WERI-Rb-1 (cell line): ENCODE results near the gene RGS16.

Experiments
- DNase-seq: peaks from one replicate; pipeline ENCODE4 v3.0.0-alpha.2; 2020
- H3K27ac ChIP-seq: fragments of 250-450 bp; sonication (Bioruptor Pico); 2 replicates; pipeline ENCODE4 v1.5.1; 2020; ENCODE audit warnings: mild to moderate bottlenecking, moderate library complexity
- H3K27me3 ChIP-seq: fragments of 250-450 bp; sonication (Bioruptor Pico); 2 replicates; pipeline ENCODE4 v1.5.1; 2021; ENCODE audit warnings: mild to moderate bottlenecking, low read depth, moderate library complexity; ENCODE audit not compliant: insufficient read depth, severe bottlenecking
- H3K36me3 ChIP-seq: fragments of 250-450 bp; sonication (Bioruptor Pico); 2 replicates; pipeline ENCODE4 v1.5.1; 2020; ENCODE audit warnings: mild to moderate bottlenecking, moderate library complexity
- H3K4me3 ChIP-seq: 2 replicates; pipeline ENCODE4 v1.5.1; 2011; ENCODE audit warnings: low read depth, mild to moderate bottlenecking, control low read depth, low read length
- H3K9me3 ChIP-seq: fragments of 250-450 bp; sonication (Bioruptor Pico); 2 replicates; pipeline ENCODE4 v1.5.1; 2021; ENCODE audit warnings: mild to moderate bottlenecking, moderate library complexity; ENCODE audit not compliant: severe bottlenecking
- TF ChIP-seq, protein P1 (sequence below): IDR thresholded peaks from 2 replicates; pipeline ENCODE4 v1.5.1; 2011; ENCODE audit warnings: low read depth, mild to moderate bottlenecking, control low read depth, inconsistent platforms, low read length

RGS16 gene

DNA sequence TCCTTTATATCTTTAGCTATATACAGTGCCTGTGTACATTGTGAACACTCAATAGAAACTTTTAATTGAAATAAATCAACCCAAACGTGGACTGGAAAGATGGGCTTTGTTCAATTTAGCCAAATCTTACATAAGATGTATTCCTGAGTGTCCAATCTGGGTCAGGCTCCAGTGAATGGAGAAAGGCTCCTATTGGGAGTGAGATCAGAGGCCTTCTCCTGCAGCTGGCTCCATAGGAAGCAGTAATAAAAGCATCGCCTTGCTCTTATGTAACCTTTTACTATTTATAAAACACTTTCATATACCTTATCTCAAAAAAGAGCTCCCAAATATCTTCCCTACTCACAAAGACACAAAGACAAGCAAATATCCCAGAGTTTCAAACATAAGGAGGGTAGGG, 24.9 kb upstream of the RGS16 start:
- Histone ChIP-seq H3K9me3 (no peaks in the 10 kb centered on the region), H3K27ac (no peak overlapping the region), H3K36me3 (no peaks in the 10 kb centered on the region), H3K27me3 (no peaks in the 10 kb centered on the region), H3K4me3 (no peak overlapping the region)
- DNase-seq = no peak
- TF ChIP-seq, protein P1, sequence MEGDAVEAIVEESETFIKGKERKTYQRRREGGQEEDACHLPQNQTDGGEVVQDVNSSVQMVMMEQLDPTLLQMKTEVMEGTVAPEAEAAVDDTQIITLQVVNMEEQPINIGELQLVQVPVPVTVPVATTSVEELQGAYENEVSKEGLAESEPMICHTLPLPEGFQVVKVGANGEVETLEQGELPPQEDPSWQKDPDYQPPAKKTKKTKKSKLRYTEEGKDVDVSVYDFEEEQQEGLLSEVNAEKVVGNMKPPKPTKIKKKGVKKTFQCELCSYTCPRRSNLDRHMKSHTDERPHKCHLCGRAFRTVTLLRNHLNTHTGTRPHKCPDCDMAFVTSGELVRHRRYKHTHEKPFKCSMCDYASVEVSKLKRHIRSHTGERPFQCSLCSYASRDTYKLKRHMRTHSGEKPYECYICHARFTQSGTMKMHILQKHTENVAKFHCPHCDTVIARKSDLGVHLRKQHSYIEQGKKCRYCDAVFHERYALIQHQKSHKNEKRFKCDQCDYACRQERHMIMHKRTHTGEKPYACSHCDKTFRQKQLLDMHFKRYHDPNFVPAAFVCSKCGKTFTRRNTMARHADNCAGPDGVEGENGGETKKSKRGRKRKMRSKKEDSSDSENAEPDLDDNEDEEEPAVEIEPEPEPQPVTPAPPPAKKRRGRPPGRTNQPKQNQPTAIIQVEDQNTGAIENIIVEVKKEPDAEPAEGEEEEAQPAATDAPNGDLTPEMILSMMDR = no peak

DNA sequence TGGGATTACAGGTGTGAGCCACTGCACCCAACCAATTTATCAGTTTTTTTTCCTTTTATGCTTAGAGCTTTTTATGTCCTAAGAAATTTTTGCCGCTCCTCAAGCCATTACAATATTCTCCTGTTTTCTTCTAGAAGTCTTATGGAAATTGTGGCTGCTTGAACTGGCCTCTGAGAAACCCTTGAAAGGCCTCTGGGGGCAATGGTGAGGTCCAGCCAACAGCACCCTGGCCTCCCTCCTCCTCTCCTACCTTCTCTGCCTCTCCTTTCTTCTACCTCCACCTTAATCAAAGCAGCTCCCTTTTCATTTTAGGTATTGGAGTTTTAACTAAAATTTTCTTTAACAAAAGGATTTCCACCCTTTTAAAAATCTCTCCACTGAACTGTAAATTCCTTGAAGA, 24.5 kb upstream of the RGS16 start:
- TF ChIP-seq, protein P1 = peak; percentile 10; the same call in 1 of the 2 replicates
- DNase-seq = no peak
- Histone ChIP-seq H3K4me3 (no peak overlapping the region), H3K27me3 (no peaks in the 10 kb centered on the region), H3K27ac (no peak overlapping the region), H3K9me3 (no peaks in the 10 kb centered on the region), H3K36me3 (no peaks in the 10 kb centered on the region)

DNA sequence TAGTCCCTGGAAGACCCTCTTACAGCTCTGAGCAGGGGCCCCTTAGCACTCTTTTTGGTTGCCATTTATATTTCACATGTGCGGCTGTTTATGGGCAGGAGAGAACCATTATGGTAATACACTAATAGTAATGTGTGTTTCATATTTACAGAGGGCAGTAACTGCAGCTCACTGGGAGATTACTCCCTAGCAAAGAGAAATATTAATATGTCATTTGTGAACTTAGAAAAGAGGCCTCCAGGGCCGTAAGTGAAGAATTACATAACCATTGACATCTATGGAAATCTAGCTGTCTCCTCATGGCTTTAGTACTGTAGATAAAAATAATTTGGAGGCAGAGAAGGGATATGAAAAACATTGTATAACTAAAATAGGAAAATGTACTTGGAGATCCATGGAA, 23.4 kb upstream of the RGS16 start:
- Histone ChIP-seq H3K4me3 (no peak overlapping the region), H3K27me3 (no peaks in the 10 kb centered on the region), H3K36me3 (no peaks in the 10 kb centered on the region), H3K27ac (no peak overlapping the region), H3K9me3 (no peaks in the 10 kb centered on the region)
- no peak for DNase-seq
- TF ChIP-seq, protein P1 = no peak

DNA sequence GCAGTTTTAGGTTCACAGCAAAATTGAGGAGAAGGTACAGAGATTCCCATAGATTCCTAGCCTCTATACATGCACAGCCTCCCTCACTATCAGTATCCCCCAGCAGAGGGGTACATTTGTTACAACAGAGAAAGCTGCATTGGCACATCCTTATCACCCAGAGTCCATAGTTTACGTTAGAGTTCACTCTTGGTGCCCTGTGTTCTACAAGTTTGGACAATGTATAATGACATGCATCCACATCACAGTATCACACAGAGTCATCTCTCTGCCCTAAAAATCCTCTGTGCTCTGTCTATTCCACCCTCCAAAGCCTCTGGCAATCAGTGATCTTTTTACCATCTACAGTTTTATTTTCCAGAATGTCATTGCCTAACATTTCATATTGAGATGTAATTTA, 22.3 kb upstream of the RGS16 start:
- Histone ChIP-seq H3K27ac (no peak overlapping the region), H3K4me3 (no peak overlapping the region), H3K36me3 (no peaks in the 10 kb centered on the region), H3K27me3 (no peaks in the 10 kb centered on the region), H3K9me3 (no peaks in the 10 kb centered on the region)
- TF ChIP-seq, protein P1 = no peak
- no peak for DNase-seq

DNA sequence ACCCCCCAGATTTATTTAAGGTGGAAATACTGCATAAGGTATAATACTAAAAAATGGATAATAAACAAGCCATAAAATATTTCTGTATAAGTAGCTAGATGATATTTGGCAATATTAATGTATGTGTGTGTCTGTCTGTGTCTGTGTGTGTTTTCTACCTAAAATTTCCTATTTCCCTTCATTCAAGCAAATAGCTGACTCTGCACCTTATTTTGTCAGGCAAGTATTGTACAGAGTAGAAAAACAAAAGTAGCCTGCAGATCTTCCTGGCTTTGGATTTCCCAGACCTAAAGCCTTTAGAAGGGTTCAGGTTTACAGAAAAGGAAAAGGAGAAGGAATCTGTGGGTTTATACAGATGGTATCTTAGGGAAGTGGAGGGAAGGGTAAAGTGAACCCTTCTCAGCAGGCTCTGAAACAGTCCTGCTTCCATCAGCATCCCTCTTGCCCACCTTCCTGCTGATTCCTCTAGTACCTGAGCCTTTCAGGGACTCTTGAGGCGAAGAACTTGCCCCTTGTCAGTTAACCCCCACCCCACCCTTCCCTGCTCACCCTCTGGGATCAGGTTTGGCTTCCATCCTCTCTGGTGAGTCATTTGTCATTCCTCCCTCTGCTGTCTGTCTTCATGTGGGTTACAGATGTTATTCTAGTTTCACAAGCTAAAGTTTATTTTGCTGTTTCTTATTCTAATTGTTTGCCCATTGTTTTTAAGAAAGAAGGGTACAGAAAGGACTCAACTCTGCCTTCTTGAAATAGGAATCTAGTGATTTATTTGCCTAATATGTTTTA, 21.7 kb upstream of the RGS16 start:
- no peak overlapping the region for H3K4me3 ChIP-seq
- no peaks in the 10 kb centered on the region for H3K36me3 ChIP-seq
- H3K27ac ChIP-seq = no peak overlapping the region
- TF ChIP-seq, protein P1 = no peak
- no peak for DNase-seq
- H3K27me3 ChIP-seq = no peaks in the 10 kb centered on the region
- H3K9me3 ChIP-seq = no peaks in the 10 kb centered on the region

DNA sequence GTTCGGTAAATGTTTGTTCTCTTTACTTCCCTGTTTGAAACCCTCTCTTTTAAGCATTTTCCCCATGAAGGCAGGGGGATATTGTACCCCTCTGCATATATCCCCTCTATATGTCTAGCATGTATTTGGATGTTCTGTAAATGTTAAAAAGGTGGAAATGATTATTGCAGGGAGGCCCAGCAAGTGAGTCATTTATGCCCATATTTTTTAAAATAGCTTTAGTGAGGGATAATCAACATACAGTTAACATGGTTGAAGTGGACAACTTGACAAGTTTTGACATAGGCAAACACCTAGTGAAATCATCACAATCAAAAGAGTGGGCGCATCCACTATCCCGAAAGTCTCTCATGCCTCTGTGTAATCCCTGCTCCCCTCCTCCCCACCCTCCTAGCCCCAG, 20.8 kb upstream of the RGS16 start:
- no peak for DNase-seq
- TF ChIP-seq, protein P1 = no peak
- no peak overlapping the region for H3K27ac ChIP-seq
- H3K9me3 ChIP-seq = no peaks in the 10 kb centered on the region
- no peaks in the 10 kb centered on the region for H3K36me3 ChIP-seq
- no peaks in the 10 kb centered on the region for H3K27me3 ChIP-seq
- H3K4me3 ChIP-seq = no peak overlapping the region
